Activated CD4-positive, alpha-beta T cell treated with anti-CD3 and anti-CD28 coated beads, Interleukin-2, Interleukin-6, amounts not matched to agents 100 ng/mL and 50 ng/mL, durations not matched to agents 16 hours and 8 hours (primary cell): ENCODE results near the gene SPACA4.
"Not testable (repeated sequence)": the region's sequence is repeated elsewhere in the genome, so short reads cannot be mapped to it uniquely, and the experiment has no call there.

Experiments used
- DNase-seq: peaks from one replicate; pipeline ENCODE4 v3.0.0-alpha.2; 2020

SPACA4 gene

DNA sequence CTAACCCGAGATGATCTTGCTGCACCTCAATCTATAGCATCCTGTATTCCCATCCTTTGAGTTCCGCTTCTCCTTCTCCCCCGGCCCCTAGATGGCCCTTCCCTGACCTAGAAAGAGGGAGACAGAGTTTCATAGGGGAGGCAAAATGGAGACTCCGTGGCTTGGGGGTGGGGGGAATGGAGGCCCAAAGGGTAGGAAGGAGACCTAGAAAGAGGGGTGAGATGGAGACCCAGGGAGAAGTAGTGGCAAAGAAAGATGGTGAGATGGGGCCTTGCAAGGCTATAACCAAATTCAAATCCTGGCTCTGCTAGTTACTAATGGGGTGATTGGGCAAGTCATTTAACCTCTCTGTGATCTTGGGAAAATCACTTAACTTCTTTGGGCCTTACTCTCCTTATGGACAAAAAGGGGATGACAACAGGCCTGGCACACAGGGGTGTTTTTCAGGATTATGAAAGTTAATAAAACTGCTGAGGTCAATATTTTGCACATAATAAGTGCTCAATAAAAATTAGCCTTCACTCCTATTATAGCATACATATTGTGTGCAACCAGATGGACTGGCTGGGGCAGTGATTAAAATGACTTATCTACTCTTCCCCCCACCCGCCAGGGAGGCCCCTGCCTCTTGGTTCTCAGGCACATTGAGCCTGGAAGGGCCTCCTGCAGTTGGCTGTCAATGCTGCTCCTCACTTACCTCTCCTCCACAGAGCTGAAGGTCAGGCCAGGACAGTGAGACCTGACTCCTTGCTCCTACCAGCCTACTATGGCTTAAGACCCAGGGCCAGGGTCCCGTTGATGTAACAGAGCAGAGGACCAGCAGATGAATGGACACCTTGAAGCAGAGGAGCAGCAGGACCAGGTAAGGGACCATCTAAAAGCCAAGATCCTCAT, 13.4 kb downstream of the SPACA4 start:
- no peak for DNase-seq

DNA sequence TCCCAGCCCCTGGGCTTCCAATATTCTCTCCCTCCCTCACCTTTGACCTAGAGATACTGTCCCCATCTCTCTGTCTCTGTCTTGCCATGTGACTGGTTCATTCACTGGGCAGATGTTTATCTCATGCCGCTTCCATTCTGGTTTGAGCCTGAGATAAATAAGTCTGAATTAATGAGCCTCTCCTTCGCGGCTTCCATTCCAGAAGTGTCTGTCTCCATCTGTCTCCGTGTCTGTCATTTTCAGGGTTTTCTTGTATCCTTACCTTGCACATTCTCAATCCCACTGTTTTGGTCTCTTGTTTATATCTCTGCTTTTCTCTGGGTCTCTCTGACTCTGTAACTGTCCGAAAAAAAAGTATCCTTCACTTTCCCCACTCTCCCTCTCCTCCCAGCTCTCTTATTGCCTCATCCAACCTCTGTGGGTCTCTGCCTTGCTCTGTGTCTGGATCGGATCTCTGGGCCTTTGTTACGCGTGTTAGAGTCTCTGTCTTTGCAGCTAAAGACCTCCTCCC, 17.1 kb downstream of the SPACA4 start:
- no peak for DNase-seq

DNA sequence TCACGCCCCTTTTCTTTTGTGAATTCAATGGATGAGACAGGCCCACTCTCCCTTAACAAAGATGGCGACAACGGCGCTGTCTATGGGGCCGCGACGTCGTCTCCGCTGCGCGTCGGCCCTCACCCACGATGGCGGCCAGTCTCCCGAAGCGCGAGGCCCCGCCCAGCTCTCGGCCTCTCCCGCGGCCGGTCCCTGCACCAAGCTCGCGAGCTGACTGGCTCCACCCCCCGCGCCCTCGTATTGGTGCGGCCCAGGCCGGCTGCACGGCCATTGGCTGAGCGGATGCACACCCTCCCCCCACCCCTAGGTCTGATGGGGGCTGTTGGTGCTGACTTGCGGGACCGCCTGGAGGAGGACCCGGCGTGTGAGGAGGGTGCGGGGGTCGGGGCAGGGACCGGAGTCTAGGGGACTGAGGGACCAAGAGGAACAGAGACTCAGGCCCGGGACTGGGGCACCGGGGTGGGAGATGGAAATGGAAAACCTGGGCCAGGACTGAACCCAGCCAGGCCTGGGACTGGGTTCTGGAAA, 17.6 kb downstream of the SPACA4 start:
- DNase-seq: peak; percentile 98

DNA sequence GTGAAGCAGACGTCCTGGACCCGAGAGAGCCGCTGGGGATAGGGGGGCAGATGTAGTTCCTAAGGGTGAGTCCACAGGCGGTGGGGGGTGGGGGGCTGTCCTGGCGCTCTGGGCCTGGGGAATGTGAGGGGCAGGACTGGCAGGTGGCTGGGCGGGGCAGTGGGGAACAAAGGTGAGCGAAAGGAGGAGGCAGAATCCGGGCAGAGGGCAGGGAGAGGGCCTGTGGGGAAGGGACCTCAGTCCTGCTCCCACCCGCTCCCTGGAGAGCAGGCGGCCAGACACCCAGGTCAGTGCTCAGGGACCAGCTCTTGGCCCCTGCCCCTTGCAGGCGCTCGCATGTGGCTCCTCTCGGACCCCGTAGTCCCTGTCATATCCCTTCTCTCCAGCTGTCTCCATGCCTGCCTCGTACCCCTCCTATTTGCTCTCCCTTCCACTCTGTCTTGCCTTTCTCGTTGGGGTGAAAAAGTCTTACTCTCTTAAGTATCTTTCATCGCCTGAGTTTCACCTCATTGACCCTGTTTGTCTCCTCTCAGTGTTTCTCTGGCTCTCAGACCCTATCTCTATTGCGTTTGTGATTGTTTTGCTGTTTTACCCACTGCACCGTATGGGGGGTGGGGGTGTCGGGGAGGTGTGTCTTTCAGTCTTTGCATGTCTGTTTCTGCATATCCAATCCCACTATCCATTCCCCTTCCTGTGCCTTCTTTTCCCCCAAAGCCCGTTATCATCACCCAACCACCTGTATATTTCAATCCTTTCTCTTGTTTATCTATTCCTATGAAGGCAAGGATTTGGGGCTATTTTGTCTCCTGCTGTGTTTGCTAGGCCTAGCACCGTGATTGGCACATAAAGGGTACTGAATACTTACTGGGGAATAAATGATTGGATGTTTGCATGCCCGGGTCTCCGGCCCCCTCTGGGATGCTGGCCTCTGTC, 18.5 kb downstream of the SPACA4 start:
- DNase-seq: no peak

DNA sequence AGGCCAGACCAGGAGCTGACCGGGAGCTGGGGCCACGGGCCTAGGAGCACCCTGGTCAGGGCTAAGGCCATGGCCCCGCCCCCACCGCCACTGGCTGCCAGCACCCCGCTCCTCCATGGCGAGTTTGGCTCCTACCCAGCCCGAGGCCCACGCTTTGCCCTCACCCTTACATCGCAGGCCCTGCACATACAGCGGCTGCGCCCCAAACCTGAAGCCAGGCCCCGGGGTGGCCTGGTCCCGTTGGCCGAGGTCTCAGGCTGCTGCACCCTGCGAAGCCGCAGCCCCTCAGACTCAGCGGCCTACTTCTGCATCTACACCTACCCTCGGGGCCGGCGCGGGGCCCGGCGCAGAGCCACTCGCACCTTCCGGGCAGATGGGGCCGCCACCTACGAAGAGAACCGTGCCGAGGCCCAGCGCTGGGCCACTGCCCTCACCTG, 19.4 kb downstream of the SPACA4 start:
- no peak for DNase-seq

- DNase-seq: no peak
These were observed 20.8 kb downstream of the SPACA4 start for GRCh38 chr19:48627201-48627864.

- DNase-seq: no peak
These were observed 21.3 kb downstream of the SPACA4 start for GRCh38 chr19:48627865-48628314.

- DNase-seq: no peak
These were observed 22.1 kb downstream of the SPACA4 start for GRCh38 chr19:48628486-48629296.

DNA sequence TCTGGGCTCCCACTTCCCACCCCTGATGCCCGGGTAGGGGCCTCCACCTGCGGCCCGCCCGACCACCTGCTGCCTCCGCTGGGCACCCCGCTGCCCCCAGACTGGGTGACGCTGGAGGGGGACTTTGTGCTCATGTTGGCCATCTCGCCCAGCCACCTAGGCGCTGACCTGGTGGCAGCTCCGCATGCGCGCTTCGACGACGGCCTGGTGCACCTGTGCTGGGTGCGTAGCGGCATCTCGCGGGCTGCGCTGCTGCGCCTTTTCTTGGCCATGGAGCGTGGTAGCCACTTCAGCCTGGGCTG, 22.7 kb downstream of the SPACA4 start:
- DNase-seq: no peak

DNA sequence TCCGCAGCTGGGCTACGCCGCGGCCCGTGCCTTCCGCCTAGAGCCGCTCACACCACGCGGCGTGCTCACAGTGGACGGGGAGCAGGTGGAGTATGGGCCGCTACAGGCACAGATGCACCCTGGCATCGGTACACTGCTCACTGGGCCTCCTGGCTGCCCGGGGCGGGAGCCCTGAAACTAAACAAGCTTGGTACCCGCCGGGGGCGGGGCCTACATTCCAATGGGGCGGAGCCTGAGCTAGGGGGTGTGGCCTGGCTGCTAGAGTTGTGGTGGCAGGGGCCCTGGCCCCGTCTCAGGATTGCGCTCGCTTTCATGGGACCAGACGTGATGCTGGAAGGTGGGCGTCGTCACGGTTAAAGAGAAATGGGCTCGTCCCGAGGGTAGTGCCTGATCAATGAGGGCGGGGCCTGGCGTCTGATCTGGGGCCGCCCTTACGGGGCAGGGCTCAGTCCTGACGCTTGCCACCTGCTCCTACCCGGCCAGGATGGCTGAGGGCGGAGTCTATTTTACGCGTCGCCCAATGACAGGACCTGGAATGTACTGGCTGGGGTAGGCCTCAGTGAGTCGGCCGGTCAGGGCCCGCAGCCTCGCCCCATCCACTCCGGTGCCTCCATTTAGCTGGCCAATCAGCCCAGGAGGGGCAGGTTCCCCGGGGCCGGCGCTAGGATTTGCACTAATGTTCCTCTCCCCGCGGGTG, 23.2 kb downstream of the SPACA4 start:
- no peak for DNase-seq

GRCh38 chr19:48630296-48631063, 23.9 kb downstream of the SPACA4 start:
- DNase-seq: no peak

DNA sequence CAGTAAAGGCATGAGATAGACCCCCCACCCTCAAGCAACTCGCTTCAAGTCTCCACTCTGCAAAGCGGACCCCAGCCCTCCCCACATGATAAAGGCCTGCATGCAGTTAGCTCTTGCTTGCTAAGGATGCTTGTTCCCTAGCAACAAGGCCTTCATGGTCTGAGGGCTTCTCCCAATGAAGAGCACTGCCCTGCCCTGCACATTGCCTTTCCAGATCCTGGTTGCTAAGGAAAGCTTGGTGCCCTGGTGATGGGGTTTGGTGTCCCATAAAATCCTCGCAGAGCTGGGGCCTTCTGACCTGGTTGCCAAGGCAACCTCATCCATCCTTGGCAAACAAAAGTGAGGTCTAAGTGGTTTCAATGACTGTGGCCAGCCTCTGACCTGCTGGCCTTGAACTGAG, 24.7 kb downstream of the SPACA4 start:
- no peak for DNase-seq

DNA sequence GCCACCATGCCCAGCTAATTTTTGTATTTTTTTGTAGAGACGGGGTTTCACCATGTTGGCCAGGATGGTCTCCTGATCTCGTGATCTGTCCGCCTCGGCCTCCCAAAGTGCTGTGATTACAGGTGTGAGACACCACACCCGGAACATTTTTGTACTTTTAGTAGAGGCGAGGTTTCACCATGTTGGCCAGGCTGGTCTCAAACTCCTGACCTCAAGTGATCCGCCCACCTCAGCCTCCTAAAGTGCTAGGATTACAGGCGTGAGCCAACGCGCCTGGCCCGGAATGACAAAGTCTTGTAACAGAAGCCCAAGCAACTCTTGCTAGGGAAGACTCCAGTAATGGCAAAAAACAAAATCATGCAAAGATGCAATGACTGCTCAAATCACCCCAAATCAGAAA, 25.7 kb downstream of the SPACA4 start:
- not testable (repeated sequence) for DNase-seq

DNA sequence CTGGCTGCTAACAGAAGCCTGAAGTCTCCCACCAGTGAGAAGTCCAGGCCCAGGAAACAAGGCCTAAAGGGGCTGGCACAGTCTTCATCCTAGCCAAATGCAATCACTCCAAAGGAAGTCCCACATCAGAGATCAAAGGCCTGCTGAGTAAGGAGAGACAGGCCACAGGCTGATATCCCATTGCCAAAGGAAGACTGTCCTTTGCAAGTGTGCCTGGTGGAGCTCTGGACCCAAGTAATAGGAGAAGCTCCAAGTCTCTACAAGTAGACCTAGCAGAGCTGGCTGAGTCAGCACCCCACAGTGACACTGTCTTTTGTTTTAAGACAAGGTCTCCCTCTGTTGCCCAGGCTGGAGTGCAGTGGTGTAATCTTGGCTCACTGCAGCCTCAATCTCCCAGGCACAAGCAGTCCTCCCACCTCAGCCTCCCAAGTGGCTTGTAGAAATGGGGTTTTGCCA, 26.2 kb downstream of the SPACA4 start:
- no peak for DNase-seq

DNA sequence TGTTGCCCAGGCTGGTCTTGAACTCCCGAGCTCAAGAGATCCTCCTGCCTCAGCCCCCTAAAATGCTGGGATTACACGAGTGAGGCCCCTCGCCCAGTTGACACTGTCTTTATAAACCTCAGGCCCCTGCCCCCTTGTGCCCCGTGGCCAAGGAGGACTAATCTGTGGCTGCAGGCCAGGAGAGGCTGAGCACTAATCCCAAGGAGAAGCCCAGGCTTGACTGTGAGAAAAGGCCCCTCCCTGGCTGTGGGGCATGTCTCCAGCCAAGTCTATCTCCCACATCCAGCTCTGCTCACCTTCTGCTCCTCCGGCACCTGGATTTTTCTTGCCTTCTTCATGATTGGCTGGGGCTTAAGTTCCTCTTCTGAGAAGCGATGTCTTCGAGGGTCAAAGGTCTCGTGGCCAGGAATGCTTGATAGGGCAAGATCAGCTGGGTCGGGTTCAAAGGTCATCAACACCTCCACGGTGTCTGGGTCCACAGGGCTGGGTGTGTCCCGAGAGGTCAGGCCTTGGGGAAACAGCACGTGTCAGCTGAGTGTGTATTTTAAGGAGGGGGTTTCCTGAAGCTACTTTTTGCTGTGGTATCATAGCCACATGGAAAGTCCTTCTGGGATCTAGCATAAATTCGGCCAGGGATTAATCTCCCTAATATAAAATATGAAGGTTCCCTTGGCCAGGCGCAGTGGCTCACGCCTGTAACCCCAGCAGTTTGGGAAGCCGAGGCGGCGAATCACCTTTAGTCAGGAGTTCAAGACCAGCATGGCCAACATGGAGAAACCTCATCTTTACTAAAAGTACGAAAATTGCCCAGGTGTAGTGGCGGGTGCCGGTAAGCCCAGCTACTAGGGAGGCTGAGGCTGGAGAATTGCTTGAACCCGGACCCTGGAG, 26.9 kb downstream of the SPACA4 start:
- DNase-seq: no peak

DNA sequence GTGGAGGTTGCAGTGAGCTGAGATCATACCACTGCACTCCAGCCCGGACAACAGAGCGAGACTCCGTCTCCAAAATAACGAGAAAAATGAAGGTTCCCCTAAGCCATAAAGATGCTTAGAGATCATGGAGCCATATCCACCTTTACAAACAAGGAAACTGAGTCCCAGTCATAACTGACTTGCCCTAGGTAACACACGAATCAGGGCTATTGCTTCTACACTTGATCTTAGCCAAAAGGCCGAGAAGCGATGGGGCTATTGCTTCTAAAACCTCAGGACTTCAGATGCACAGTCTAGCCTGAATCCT, 27.4 kb downstream of the SPACA4 start:
- DNase-seq: no peak

DNA sequence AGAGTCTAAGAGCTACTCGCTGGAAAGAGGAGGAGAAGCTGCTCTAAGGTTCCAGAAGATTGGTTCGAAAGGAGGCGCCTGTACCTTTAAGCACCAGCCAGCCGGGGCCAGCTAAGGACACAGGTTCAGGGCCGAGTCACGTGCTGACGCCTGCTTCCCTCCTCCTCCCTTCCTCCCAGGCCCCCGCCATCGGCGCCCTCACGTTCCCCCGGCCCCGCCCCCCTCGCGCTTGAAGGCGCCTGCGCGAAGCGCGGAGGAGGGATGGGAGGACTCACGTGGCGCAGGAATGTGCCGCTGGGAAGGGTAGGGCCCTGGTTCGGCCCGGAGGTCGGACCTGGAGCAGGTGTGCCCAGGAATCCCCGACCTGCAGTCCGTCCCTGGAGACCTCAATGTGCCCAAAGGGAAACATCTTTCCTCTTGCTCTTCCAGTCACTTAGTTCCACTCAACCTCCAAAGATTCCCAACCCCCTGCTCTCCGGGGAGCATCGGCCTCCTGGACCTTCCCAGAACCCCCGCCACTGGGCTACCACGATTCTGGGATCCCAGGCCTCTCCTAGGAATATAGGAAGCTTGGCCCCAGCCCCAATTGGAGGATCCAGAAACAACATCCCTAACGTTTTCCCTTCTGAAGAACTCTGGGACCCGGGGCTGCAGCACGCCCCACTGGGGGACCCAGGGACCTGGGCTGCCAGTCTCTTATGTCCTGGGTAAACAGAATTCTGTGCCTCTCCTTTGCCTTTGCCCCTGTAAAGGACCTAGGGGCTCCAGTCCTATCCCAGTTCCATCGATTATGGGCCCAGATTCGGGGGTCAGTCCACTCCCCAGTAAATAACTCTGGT, 28.1 kb downstream of the SPACA4 start:
- peak; percentile 94 for DNase-seq

DNA sequence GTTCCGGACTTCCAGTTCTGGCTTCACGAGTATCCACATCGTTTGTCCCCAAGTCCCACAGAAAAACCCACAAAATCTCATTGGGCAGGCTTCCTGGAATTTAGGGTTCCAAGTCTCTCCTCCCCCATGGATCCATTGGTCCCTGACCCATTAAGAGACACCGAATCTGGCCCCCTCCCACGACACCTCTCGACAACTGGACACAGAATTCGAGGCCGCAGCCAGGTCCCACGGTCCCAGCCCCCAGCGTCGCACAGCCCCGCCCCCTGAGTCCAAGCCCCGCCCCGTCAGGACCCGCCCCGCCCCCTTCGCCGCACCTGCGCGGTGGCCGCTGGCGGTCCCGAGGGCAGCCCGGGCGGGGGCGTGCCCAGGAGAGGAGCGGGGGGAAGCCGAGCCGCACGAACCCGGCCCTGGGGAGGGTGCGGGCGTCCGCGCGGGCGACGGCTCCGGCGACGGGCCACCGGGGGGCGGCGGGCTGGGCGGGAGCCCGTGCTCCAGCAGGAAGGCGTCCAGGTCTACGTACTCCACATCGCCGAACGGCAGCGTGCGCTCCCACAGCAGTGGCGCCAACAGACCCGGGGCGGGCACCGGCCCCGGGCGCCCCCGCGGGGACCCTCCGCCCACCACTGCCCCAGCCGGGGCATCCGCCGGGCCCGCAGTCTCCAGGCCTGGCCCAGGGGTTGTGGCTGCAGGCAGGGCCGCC, 28.9 kb downstream of the SPACA4 start:
- DNase-seq: peak; percentile 82
